C4-2B (cell line): ENCODE results near the gene SMIM9.

Experiments
- H3K27ac ChIP-seq: fragments of 450-650 bp; 2 replicates; pipeline ENCODE4 v1.5.1; 2017
- ZFX ChIP-seq: fragments of 450-650 bp; IDR thresholded peaks from 2 replicates; pipeline ENCODE4 v1.6.1; 2017
- TF ChIP-seq, protein P1 (sequence below): fragments of 450-650 bp; conservative IDR thresholded peaks from 2 replicates; pipeline ENCODE4 v1.5.1; 2017; ENCODE audit warnings: mild to moderate bottlenecking

Gene SMIM9

DNA sequence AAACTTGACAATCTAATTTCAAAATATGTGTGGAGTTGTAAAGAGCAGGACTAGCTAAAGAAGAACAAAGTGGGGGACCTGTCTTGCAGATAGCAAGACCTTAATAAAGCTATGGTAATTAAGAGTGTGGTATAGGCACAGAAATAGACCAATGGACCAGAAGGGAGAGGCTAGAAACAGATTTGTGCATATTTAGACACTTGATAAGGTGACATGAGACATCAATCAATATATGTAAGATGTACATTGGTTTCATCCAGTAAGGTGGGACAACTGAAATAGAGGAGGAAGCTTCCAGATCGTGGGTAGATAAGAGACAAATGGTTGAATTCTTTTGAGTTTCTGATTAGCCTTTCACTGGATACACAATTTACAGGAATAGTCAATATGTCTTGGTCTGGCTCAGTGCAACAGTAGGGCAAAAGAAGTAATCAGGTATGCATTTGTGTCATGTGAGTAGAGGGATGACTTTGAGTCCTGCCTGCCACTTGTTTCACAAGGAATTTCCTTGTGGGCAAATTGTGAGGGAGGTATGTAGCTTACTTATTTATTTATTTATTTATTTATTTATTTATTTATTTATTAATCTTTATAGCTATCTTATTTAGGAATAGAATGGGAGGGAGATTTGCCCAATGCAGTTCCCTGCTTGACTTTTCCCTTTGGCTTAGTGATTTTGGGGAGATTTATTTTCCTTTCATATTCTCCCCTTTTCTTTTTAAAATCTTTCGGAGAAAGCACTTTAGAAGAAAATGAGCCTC lies 21.9 kb downstream of the SMIM9 start:
- no peak for TF ChIP-seq ZFX
- TF ChIP-seq, protein P1, sequence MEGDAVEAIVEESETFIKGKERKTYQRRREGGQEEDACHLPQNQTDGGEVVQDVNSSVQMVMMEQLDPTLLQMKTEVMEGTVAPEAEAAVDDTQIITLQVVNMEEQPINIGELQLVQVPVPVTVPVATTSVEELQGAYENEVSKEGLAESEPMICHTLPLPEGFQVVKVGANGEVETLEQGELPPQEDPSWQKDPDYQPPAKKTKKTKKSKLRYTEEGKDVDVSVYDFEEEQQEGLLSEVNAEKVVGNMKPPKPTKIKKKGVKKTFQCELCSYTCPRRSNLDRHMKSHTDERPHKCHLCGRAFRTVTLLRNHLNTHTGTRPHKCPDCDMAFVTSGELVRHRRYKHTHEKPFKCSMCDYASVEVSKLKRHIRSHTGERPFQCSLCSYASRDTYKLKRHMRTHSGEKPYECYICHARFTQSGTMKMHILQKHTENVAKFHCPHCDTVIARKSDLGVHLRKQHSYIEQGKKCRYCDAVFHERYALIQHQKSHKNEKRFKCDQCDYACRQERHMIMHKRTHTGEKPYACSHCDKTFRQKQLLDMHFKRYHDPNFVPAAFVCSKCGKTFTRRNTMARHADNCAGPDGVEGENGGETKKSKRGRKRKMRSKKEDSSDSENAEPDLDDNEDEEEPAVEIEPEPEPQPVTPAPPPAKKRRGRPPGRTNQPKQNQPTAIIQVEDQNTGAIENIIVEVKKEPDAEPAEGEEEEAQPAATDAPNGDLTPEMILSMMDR: no peak
- no peak overlapping the region for H3K27ac ChIP-seq

DNA sequence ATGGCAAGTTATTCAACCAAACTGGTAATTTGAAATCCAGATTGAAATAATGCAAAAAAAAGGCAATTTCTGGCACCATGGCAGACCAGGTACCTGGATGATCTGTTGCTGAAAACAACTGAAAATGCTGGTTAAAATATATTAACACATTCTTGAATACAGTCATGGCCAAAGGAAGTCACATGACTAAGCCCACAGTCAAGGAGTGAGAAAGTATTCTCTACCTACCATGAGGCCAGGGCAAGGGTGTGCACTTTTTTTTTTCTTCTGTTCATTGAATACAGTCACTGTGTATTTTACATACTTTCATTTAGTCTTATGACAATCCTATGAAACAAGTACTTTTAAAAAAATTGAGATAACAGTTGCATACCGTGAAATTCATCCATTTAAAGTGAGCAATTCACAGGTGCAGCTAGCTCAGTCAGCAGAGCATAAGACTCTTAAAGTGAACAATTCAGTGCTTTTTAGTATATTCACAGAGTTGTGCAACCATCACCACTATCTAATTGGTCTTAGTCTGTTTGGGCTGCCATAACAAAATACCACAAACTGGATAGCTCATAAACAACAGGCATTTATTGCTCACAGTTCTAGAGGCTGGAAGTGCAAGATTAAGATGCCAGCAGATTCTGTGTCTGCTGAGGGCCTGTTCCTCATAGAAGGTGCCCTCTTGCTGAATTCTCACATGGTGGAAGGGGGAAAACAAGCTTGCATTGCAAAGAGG lies 24.4 kb downstream of the SMIM9 start:
- TF ChIP-seq, protein P1: no peak
- no peak for TF ChIP-seq ZFX
- no peak overlapping the region for H3K27ac ChIP-seq

DNA sequence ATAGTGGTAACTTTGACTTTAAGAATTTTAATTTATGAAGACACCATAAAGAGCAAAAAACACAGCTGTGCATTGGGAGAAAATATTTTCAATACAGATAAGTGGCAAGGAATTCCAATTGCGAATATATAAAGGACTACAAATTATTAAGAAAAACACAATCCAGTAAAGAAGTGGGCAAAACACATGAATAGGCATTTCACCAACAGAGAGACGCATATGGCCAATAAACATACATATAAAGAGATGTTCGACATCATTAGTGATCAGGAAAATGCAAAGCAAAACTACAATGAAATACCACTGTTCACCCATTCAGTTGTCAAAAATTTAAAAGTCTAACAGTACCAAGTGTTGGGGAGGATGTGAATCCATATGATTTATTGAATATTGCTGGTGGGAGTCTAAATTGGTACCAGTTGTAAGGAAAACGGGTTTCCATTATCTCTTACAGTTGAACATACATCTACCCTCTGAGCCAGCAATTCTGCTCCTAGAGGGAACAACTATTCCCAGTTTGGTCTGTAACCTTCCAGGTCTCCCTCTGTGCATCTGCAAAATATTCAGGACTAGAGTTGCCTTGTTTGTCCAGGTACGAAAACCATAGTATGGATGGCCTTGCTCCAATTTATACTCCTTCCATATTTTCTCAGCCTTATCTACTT lies 27.5 kb downstream of the SMIM9 start:
- TF ChIP-seq ZFX: no peak
- TF ChIP-seq, protein P1: no peak

DNA sequence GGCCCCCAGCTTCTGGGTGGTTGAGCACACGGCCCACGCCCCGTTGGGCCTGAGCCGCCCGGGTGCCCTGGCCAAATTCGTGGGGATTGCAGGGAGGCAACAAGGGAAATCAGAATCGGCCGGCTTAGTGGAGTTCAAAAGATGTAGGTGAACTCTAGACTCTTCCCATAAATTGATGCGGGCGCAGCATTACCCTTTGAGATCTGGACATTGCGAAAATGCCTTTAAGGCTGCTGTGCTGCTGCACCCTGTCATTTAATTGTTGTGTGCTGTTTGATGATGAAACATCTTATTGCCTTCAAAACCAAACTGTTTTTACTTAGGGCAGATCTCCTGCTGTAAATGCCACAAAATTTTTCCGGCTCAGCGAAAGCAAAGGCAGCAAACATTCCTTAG lies 28.8 kb downstream of the SMIM9 start:
- no peak overlapping the region for H3K27ac ChIP-seq
- no peak for TF ChIP-seq ZFX
- TF ChIP-seq, protein P1: no peak

More for the DNA sequence above, 27.5 kb downstream of the SMIM9 start:
- H3K27ac ChIP-seq: no peak overlapping the region

DNA sequence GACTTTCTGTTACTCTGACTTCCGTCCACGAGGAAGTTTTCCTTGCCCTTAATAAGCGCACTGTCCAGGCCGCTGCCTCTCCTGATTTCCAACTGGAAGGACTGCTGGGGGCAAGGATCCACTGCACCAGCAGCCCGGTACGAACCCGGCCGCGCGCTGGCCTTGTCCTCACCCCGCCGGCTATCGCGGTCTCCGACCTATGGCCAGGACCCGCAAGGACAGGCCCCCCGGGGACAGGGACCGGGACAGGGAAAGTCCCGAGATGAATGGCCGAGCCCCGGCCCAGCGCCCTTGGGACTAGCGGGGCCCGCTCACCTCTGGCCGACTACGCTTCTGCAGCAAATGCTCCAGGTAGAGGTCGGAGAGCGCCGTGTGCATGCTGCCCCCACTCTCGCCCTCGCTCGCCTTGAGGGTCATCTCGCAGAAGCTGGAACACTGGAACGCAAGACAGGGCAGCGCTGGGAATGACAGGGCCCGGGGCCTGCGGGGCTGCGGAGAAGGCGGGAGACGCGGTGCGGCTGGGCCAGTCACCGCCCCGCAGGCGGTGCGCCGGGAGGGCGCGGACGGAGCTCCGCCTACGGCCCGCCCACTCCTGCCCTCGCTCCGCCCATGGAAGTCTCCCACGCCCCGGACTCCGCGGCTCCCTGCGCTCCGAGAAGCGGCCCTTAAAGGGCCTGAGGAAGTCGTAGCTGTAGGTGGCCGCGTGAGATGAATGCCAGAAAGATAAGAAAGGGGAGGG lies 29.3 kb downstream of the SMIM9 start, which contains the start of gene MPP1:
MPP1 (minus strand) TSS at position 529 of the 739 bp plus-strand sequence; CDS start at position 417, 112 bp downstream.
- TF ChIP-seq, protein P1: no peak
- H3K27ac ChIP-seq: no peak within 1 kb of the TSS

DNA sequence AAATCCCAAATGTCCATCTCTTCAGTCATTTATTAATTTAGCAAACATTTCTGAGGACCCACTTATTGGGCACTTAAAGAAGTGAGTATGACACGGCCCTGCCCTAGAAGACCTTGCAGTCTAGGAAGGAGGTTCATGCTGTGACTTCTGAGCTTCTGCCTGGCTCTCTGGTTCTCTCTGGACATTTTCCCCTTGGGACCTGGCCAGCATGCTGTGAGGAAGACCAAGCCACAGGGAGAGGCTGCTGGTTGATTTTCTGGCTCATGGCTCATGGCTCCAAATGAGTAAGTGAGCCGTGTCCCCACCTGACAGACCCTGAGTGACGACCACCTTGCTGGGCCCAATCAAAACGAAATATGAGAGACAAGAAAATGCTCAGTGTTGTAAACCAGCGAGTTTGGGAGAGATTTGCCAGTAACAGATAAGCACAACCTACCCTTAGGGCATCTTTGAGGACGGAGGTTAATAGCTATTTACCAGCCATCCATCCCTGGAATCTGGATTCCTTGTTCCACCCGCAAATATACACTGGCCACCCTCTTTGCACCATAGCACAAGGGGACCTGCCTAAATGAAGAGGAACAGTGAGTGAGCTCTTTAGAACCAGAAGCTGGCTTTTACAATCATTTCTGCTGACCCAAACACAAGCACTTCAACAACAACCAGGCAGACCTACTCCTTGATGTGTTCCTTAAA lies 30.1 kb downstream of the SMIM9 start:
- TF ChIP-seq ZFX: no peak
- TF ChIP-seq, protein P1: no peak
- no peak overlapping the region for H3K27ac ChIP-seq
